22Rv1 (cell line): ENCODE results near the gene MACC1.
"Not testable (repeated sequence)": the region's sequence is repeated elsewhere in the genome, so short reads cannot be mapped to it uniquely, and the experiment has no call there.

ENCODE experiments used
- H3K27ac ChIP-seq: fragments of 450-650 bp; 2 replicates; pipeline ENCODE4 v1.5.1; 2017
- CTCF ChIP-seq: fragments of 450-650 bp; IDR thresholded peaks from 2 replicates; pipeline ENCODE4 v1.5.1; 2017; ENCODE audit warnings: mild to moderate bottlenecking
- ZFX ChIP-seq: fragments of 450-650 bp; IDR thresholded peaks from 2 replicates; pipeline ENCODE4 v1.6.1; 2017; ENCODE audit warnings: antibody characterized with exemption, borderline replicate concordance

The MACC1 gene

GRCh38 chr7:20216406-20217036, 663 bp downstream of the MACC1 start:
- H3K27ac ChIP-seq = no peak overlapping the region
- no peak for TF ChIP-seq ZFX
- no peak for TF ChIP-seq CTCF

GRCh38 chr7:20214921-20215669, 2.1 kb downstream of the MACC1 start:
- no peak for TF ChIP-seq ZFX
- H3K27ac ChIP-seq = no peak overlapping the region

GRCh38 chr7:20214132-20214531, 3.1 kb downstream of the MACC1 start:
- no peak for TF ChIP-seq CTCF
- TF ChIP-seq ZFX = no peak
- no peak overlapping the region for H3K27ac ChIP-seq

- H3K27ac ChIP-seq = no peak overlapping the region
- TF ChIP-seq CTCF (no peak), ZFX (no peak)
Measured at GRCh38 chr7:20213378-20213777, 3.8 kb downstream of the MACC1 start.

- H3K27ac ChIP-seq = no peak overlapping the region
- no peak for TF ChIP-seq CTCF
- no peak for TF ChIP-seq ZFX
Measured at GRCh38 chr7:20211376-20211775, 5.8 kb downstream of the MACC1 start.

GRCh38 chr7:20208651-20209307, 8.4 kb downstream of the MACC1 start:
- H3K27ac ChIP-seq = no peak overlapping the region
- TF ChIP-seq ZFX (no peak), CTCF (no peak)

GRCh38 chr7:20207811-20208210, 9.4 kb downstream of the MACC1 start:
- H3K27ac ChIP-seq = not testable (repeated sequence)
